HEK293T (cell line): ENCODE results near the gene ARFIP2.

Experiments
- CTCF ChIA-PET: fragments of 350-600 bp; formaldehyde crosslinking; extraction: SDS; loops from one replicate; lab custom pipeline; 2021; ENCODE audit warnings: antibody characterized with exemption, inconsistent platforms; lab: Yijun Ruan, JAX
- POLR2A ChIA-PET: fragments of 350-600 bp; formaldehyde crosslinking; extraction: SDS; loops from one replicate; lab custom pipeline; 2020; ENCODE audit warnings: antibody characterized with exemption, inconsistent platforms; lab: Yijun Ruan, JAX
- DNase-seq: peaks from one replicate; pipeline ENCODE4 v3.0.0; 2012; ENCODE audit warnings: mixed read lengths; ENCODE audit errors: extremely low spot score
- ARNT ChIP-seq: fragments of 450-650 bp; IDR thresholded peaks from 2 replicates; pipeline ENCODE4 v1.6.1; 2017; ENCODE audit warnings: mild to moderate bottlenecking
- BHLHE40 ChIP-seq: fragments of 450-650 bp; IDR thresholded peaks from 2 replicates; pipeline ENCODE4 v1.6.1; 2016; ENCODE audit warnings: mild to moderate bottlenecking, moderate library complexity, borderline replicate concordance
- ELF4 ChIP-seq: fragments of 450-650 bp; IDR thresholded peaks from 2 replicates; pipeline ENCODE4 v1.6.1; 2017; ENCODE audit warnings: antibody characterized with exemption
- FOXA1 ChIP-seq: fragments of 450-650 bp; IDR thresholded peaks from 2 replicates; pipeline ENCODE4 v1.6.1; 2016; ENCODE audit warnings: mild to moderate bottlenecking
- FOXK2 ChIP-seq: fragments of 450-650 bp; IDR thresholded peaks from 2 replicates; pipeline ENCODE4 v1.6.1; 2016; ENCODE audit warnings: mild to moderate bottlenecking
- FOXM1 ChIP-seq: fragments of 450-650 bp; IDR thresholded peaks from 2 replicates; pipeline ENCODE4 v1.6.1; 2017; ENCODE audit warnings: mild to moderate bottlenecking, borderline replicate concordance
- HDGF ChIP-seq: fragments of 450-650 bp; IDR thresholded peaks from 2 replicates; pipeline ENCODE4 v1.6.1; 2017; ENCODE audit warnings: antibody characterized with exemption, borderline replicate concordance
- LEF1 ChIP-seq: fragments of 450-650 bp; IDR thresholded peaks from 2 replicates; pipeline ENCODE4 v1.6.1; 2017; ENCODE audit warnings: mild to moderate bottlenecking, borderline replicate concordance
- NFRKB ChIP-seq: fragments of 450-650 bp; IDR thresholded peaks from 2 replicates; pipeline ENCODE4 v1.6.1; 2016; ENCODE audit warnings: mild to moderate bottlenecking, moderate library complexity
- SUZ12 ChIP-seq: fragments of 450-650 bp; IDR thresholded peaks from 2 replicates; pipeline ENCODE4 v1.6.1; 2016; ENCODE audit warnings: mild to moderate bottlenecking
- TARDBP ChIP-seq: fragments of 450-650 bp; IDR thresholded peaks from 2 replicates; pipeline ENCODE4 v1.6.1; 2016
- ZNF384 ChIP-seq: fragments of 450-650 bp; IDR thresholded peaks from 2 replicates; pipeline ENCODE4 v1.6.1; 2016
- TF ChIP-seq, protein P1 (sequence below): fragments of 450-650 bp; IDR thresholded peaks from 2 replicates; pipeline ENCODE4 v1.6.1; 2016

Gene ARFIP2

DNA sequence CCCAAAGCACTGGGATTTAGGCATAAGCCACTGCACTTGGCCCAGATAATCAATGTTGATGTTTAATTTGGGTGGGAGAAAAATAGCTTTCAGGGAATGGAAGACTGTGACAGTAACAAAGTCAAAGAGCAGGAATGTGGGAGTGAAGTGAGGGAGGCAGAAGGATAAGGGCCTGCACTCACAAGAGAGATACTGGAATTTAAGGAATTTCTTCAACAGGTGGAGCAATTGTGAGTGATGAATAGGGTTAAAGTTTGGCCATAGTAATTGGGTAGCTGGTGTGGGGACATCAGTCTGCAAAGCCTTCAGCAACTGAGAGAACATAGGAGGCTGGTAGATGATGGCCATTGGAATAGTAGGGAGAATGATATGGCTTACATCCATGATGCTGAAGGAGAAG lies 53.6 kb downstream of the ARFIP2 start:
- TF ChIP-seq ZNF384 (no peak), ELF4 (no peak), ARNT (no peak), NFRKB (no peak), SUZ12 (no peak), HDGF (no peak), BHLHE40 (no peak), LEF1 (no peak), FOXM1 (no peak), TARDBP (no peak), FOXA1 (no peak), FOXK2 (no peak)
- TF ChIP-seq, protein P1, sequence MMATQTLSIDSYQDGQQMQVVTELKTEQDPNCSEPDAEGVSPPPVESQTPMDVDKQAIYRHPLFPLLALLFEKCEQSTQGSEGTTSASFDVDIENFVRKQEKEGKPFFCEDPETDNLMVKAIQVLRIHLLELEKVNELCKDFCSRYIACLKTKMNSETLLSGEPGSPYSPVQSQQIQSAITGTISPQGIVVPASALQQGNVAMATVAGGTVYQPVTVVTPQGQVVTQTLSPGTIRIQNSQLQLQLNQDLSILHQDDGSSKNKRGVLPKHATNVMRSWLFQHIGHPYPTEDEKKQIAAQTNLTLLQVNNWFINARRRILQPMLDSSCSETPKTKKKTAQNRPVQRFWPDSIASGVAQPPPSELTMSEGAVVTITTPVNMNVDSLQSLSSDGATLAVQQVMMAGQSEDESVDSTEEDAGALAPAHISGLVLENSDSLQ: no peak
- CTCF ChIA-PET: interaction anchor here (0.7 kb wide), 1 partner anchor 28 kb away, joined by 4 read pairs; no protein-coding TSS in a partner anchor
- POLR2A ChIA-PET: no interaction called here
- DNase-seq: no peak
